ENCODE results near the gene ANP32E. TPM values are rescaled to one million over a fixed set of nuclear protein-coding genes. Genes with fewer than 3 reads are reported as not detected.
A peak's percentile ranks its signal among the peaks of the same experiment; 100 is the strongest.

The ANP32E gene
- total RNA-seq, 2 experiments from 2014 or later = 174 to 185 TPM

DNA sequence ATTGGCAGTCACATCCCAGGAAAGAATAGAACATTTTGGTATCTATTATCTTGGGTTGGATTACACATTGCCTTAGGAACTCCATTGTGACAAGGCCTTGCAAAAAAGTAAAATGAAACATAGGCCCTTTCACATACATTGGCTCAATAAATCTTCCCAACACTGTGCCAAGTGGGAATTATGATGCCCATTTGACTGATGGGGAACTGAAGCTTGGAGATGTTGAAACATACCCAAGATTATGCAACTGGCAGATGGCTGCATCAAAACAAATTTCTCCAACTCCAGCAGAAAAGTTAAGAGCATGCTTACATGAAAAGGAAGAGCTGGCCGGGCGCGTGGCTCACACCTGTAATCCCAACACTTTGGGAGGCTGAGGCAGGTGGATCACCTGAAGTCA, 59.3 kb downstream of the ANP32E start:
- no peak for ATAC-seq
- no peak overlapping the region for H3K27ac Mint-ChIP-seq
- no peaks in the 10 kb centered on the region for H3K9me3 Mint-ChIP-seq
- ChIA-PET CTCF (interaction anchor here (2.0 to 3.6 kb wide), 2 partner anchors 10 to 11 kb away, joined by 12 to 17 read pairs; no protein-coding TSS in a partner anchor), POLR2A (no interaction called here)
- intact Hi-C loops (cut with micrococcal nuclease) = no loop called here
- TF ChIP-seq, protein P1, sequence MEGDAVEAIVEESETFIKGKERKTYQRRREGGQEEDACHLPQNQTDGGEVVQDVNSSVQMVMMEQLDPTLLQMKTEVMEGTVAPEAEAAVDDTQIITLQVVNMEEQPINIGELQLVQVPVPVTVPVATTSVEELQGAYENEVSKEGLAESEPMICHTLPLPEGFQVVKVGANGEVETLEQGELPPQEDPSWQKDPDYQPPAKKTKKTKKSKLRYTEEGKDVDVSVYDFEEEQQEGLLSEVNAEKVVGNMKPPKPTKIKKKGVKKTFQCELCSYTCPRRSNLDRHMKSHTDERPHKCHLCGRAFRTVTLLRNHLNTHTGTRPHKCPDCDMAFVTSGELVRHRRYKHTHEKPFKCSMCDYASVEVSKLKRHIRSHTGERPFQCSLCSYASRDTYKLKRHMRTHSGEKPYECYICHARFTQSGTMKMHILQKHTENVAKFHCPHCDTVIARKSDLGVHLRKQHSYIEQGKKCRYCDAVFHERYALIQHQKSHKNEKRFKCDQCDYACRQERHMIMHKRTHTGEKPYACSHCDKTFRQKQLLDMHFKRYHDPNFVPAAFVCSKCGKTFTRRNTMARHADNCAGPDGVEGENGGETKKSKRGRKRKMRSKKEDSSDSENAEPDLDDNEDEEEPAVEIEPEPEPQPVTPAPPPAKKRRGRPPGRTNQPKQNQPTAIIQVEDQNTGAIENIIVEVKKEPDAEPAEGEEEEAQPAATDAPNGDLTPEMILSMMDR (IDR thresholded peaks at IDR 0.05) = no peak
- no peak for DNase-seq
- H3K27me3 Mint-ChIP-seq = no peaks in the 10 kb centered on the region
- H3K4me1 Mint-ChIP-seq (ENCODE audit: low read depth) = no peaks in the 10 kb centered on the region
- no peaks in the 10 kb centered on the region for H3K36me3 Mint-ChIP-seq (ENCODE audit: low read depth)
- H3K4me3 Mint-ChIP-seq = no peak overlapping the region

DNA sequence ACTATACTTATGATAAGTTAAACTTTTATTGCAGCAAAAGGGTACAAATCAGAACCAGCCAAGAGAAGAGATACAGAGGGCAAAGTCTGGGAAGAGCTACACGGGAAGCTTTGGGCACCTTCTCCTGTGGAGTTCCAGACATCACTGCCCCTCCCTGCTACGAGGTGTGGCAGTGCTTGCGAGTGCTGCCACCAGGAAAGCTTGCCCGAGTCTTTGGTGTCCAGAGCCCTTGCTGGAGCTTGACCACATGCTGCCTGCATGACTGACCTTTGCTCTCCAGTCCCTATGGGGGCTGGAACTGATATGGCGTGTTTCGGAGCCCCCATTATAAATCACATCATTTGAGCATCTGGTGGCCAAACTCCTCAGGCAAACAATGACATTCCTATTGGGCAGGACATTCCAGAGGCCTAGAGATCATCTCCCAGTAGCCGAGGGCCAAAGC, 62.7 kb downstream of the ANP32E start:
- H3K9me3 Mint-ChIP-seq = no peaks in the 10 kb centered on the region

DNA sequence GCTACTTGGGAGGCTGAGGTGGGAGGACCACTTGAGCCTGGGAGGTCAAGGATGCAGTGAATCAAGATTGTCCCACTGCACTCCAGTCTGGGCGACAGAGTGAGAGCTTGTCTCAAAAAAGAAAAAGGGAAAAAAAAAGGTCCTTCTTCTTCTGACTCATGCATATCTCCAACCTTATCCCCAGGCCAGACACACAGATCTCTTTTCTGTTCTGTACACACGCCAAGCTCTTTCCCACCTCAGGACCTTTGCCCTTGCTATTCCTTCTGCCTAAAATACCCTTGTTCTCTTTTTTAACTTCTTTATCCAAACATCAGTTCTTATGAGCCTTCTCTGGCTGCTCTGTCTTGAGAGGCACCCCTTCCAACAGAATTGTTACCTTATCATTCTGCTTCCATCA, 64.1 kb downstream of the ANP32E start:
- H3K9me3 Mint-ChIP-seq = no peaks in the 10 kb centered on the region
- no peak overlapping the region for H3K27ac Mint-ChIP-seq
- no peaks in the 10 kb centered on the region for H3K4me1 Mint-ChIP-seq (ENCODE audit: low read depth)
- ATAC-seq (no peak), DNase-seq (no peak)
- intact Hi-C loops (cut with micrococcal nuclease) = no loop called here
- TF ChIP-seq, protein P1 (IDR thresholded peaks at IDR 0.05) = no peak
- POLR2A ChIA-PET = interaction anchor here (1.0 kb wide), 1 partner anchor 14 kb away, joined by 3 read pairs; no protein-coding TSS in a partner anchor
- H3K36me3 Mint-ChIP-seq (ENCODE audit: low read depth) = no peaks in the 10 kb centered on the region
- H3K4me3 Mint-ChIP-seq = no peak overlapping the region
- no peaks in the 10 kb centered on the region for H3K27me3 Mint-ChIP-seq
- CTCF ChIA-PET = interaction anchor here (1.0 to 6.1 kb wide), 4 partner anchors 15 to 98 kb away, joined by 3 to 54 read pairs (median 14); no protein-coding TSS in a partner anchor

More for the DNA sequence above, 62.7 kb downstream of the ANP32E start:
- no peak for ATAC-seq
- ChIA-PET CTCF (interaction anchor here (2.2 to 6.1 kb wide), 2 partner anchors 14 to 99 kb away, joined by 8 to 54 read pairs; no protein-coding TSS in a partner anchor), POLR2A (no interaction called here)
- TF ChIP-seq, protein P1 (IDR thresholded peaks at IDR 0.05) = no peak
- no peak overlapping the region for H3K4me3 Mint-ChIP-seq
- no peak for DNase-seq
- H3K27ac Mint-ChIP-seq = no peak overlapping the region
- H3K36me3 Mint-ChIP-seq (ENCODE audit: low read depth) = no peaks in the 10 kb centered on the region
- no peaks in the 10 kb centered on the region for H3K4me1 Mint-ChIP-seq (ENCODE audit: low read depth)
- no peaks in the 10 kb centered on the region for H3K27me3 Mint-ChIP-seq
- intact Hi-C loops (cut with micrococcal nuclease) = no loop called here

DNA sequence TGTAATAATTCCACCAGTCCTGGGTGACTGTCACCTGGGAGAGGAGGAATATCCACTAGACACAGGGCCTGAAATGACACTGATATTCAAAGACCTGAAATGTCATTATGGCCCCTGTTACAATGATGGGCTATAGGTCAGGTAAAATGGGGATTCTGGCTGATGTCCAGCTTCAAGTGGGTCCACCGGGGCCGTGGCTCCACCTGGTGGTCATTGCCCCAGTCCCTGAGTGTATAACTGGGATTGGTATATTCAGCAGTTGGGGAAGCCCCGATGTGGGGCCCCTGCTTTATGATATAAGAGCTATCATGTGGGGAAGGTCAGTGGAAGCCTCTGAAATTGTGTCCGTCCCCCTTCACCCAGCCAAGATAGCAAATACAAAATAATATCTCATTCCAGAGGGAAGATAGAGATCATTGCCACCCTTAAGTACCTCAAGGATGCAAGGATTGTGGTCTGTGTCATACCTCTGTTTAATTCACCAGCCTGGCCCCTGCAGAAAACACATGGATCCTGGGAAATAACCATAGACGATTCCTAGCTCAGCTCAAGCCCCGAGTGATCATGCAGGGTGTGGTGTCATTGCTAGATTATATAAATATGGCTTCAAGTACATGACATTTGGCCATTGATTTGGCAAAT, 66.8 kb downstream of the ANP32E start:
- intact Hi-C loops (cut with micrococcal nuclease) = loop anchor here (2.0 to 5.0 kb wide), 2 partner anchors 96 to 207 kb away; no protein-coding TSS in a partner anchor
- no peaks in the 10 kb centered on the region for H3K4me1 Mint-ChIP-seq (ENCODE audit: low read depth)
- H3K36me3 Mint-ChIP-seq (ENCODE audit: low read depth) = no peaks in the 10 kb centered on the region
- ATAC-seq (peak; percentile 79), DNase-seq (peak; percentile 82)
- H3K27ac Mint-ChIP-seq = no peak overlapping the region
- no peaks in the 10 kb centered on the region for H3K27me3 Mint-ChIP-seq
- no peak overlapping the region for H3K4me3 Mint-ChIP-seq
- TF ChIP-seq, protein P1 (IDR thresholded peaks at IDR 0.05) = peak; percentile 72
- no peaks in the 10 kb centered on the region for H3K9me3 Mint-ChIP-seq
- ChIA-PET POLR2A (interaction anchor here (0.5 to 1.0 kb wide), 2 partner anchors 96 to 143 kb away, joined by 3 read pairs; no protein-coding TSS in a partner anchor), CTCF (interaction anchor here (0.7 to 6.1 kb wide), 19 partner anchors 9 to 281 kb away, joined by 3 to 54 read pairs (median 3); partner anchors contain the start of gene VPS45)

Other genes with a start within 250 kb of the ANP32E start
- 10 to 100 TPM; 16.1 to 17.3 TPM for gene OTUD7B, start 225.4 kb downstream of the ANP32E start, total RNA-seq
- 10 to 100 TPM; 19.4 to 22.8 TPM for gene VPS45, start 168.3 kb downstream of the ANP32E start, total RNA-seq
- gene PLEKHO1, start 86.2 kb downstream of the ANP32E start, total RNA-seq = 10 to 100 TPM; 18.2 to 19.0 TPM
- not detected for gene CA14, start 21.7 kb upstream of the ANP32E start, total RNA-seq
- 10 to 100 TPM; 83.7 to 87.4 TPM for gene APH1A, start 32.9 kb upstream of the ANP32E start, total RNA-seq
- 1 to 10 TPM in 1 of 2 experiments, under 1 TPM in 1; 0.90 to 1.3 TPM for gene C1orf54, start 36.7 kb upstream of the ANP32E start, total RNA-seq
- 1 to 10 TPM; 3.6 to 5.1 TPM for gene CIART, start 46.4 kb upstream of the ANP32E start, total RNA-seq
- gene MRPS21, start 57.7 kb upstream of the ANP32E start, total RNA-seq = 10 to 100 TPM; 73.4 to 81.9 TPM
- gene PRPF3, start 85.4 kb upstream of the ANP32E start, total RNA-seq = 10 to 100 TPM; 55.4 to 55.7 TPM
- gene RPRD2, start 128.0 kb upstream of the ANP32E start, total RNA-seq = 10 to 100 TPM; 17.6 to 19.4 TPM